ENCODE measurements around the gene AMIGO2. TPM values are rescaled to one million over a fixed set of nuclear protein-coding genes. Genes with fewer than 3 reads are reported as not detected.
"Not testable (repeated sequence)": the region's sequence is repeated elsewhere in the genome, so short reads cannot be mapped to it uniquely, and the experiment has no call there.

AMIGO2 gene
- total RNA-seq, 4 donors from 2014 or later, result 5.8 to 17.8 (median 13.4) TPM

- DNase-seq (ENCODE audit: low spot score) (no peak), ATAC-seq (ENCODE audit: low FRiP score) (no peak)
- TF ChIP-seq CTCF (IDR thresholded peaks at IDR 0.05), result no peak
Observed at GRCh38 chr12:47053961-47054360, 25.8 kb downstream of the AMIGO2 start.

DNA sequence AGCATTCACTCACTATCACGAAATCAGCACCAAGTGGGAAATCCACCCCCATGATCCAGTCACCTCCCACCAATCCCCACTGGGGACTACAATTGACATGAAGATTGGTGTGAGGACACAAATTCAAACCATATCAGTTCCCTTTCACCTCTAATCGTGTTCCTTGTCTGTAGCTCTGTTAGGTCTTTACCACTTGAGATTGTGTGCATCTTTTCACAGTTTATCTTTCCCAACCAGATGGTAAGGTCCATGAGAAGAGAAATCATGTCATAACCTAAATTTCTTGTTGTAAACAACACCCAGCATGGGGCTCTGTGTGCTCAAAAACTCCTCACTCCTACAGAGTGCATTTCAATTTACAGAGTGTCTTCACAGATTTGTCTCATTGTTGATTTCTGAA is 27.5 kb downstream of the AMIGO2 start:
- ATAC-seq (ENCODE audit: low FRiP score) (no peak), DNase-seq (ENCODE audit: low spot score) (no peak)
- TF ChIP-seq CTCF (IDR thresholded peaks at IDR 0.05), result no peak

DNA sequence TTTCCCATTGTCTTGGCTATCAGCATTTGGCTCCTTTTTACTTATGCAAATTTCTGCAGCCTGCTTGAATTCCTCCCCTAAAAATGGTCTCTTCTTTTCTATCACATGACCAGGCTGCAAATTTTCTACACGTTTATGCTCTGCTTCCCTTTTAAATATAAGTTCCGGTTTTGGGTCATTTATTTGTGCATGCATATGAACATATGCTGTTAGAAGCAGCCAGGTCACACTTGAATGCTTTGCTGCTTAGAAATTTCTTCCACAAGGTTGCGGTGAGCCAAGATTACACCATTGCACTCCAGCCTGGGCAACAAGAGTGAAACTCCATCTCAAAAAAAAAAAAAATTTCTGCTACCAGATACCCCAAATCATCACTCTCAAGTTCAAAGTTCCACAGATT is 28.5 kb downstream of the AMIGO2 start:
- ATAC-seq (ENCODE audit: low FRiP score), result not testable (repeated sequence)

GRCh38 chr12:47048541-47048940 is 31.2 kb downstream of the AMIGO2 start:
- DNase-seq (ENCODE audit: low spot score) (no peak), ATAC-seq (ENCODE audit: low FRiP score) (no peak)
- TF ChIP-seq CTCF (IDR thresholded peaks at IDR 0.05), result no peak

More for the DNA sequence above, 28.5 kb downstream of the AMIGO2 start:
- DNase-seq (ENCODE audit: low spot score), result not testable (repeated sequence)

- ATAC-seq (ENCODE audit: low FRiP score) (no peak), DNase-seq (ENCODE audit: low spot score) (no peak)
- TF ChIP-seq CTCF (IDR thresholded peaks at IDR 0.05), result no peak
Observed at GRCh38 chr12:47041327-47041726, 38.4 kb downstream of the AMIGO2 start.

GRCh38 chr12:47039756-47040155 is 40.0 kb downstream of the AMIGO2 start:
- DNase-seq (ENCODE audit: low spot score) (no peak), ATAC-seq (ENCODE audit: low FRiP score) (no peak)
- TF ChIP-seq CTCF (IDR thresholded peaks at IDR 0.05), result no peak

DNA sequence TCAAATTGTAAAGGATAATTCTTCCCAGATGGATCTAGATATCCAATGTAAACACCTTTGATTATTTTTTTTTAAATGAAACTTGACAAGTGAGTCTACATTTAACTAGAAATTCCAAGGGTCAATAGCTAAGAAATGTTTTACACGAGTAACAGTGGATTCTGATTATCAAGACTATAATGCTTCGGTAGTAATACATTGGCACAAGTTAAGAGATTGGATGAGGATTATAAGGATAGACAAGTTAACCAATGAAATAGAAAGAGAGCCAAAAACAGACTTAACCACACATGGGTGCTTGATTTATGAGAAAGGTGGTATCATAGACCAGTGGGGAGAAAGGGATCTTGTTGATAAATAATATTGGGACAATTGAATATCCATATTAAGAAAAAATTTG is 40.7 kb downstream of the AMIGO2 start:
- no peak for ATAC-seq (ENCODE audit: low FRiP score)
- TF ChIP-seq CTCF (IDR thresholded peaks at IDR 0.05), result no peak

GRCh38 chr12:47038270-47038748 is 41.5 kb downstream of the AMIGO2 start:
- no peak for DNase-seq (ENCODE audit: low spot score)
- ATAC-seq (ENCODE audit: low FRiP score), result no peak
- TF ChIP-seq CTCF (IDR thresholded peaks at IDR 0.05), result no peak

More for the DNA sequence above, 40.7 kb downstream of the AMIGO2 start:
- DNase-seq (ENCODE audit: low spot score), result no peak
